Lower leg skin (tissue), 4 donors: ENCODE data around the gene FKBP1A. TPM values are rescaled to one million over a fixed set of nuclear protein-coding genes. Genes with fewer than 3 reads are reported as not detected.

Source experiments
- DNase-seq, 2 donors: peaks; one replicate each; pipeline ENCODE4 v3.0.0-alpha.2; 2019; ENCODE audit warnings: low spot score in 2 of 2
- H3K4me3 ChIP-seq: fragments of 200-600 bp; sonication (generic); 2 replicates; pipeline ENCODE4 v1.5.1; 2017; ENCODE audit warnings: mild to moderate bottlenecking, low read depth; ENCODE audit not compliant: poor library complexity, severe bottlenecking
- POLR2A ChIP-seq, 2 donors: fragments of 450-650 bp; IDR thresholded peaks; one replicate each; pipeline ENCODE4 v1.6.1; 2016 to 2017; ENCODE audit warnings: antibody characterized with exemption in 2 of 2, mild to moderate bottlenecking in 1 of 2, moderate library complexity in 1 of 2
- WGBS, 2 donors: methylation state at CpG; one replicate each; pipeline ENCODE4 v1.1.5; 2018; 5-methylcytosine and 5-hydroxymethylcytosine counted together
- intact Hi-C: fragments of 100-400 bp; cut with DNase I; formaldehyde crosslinking; loops from one replicate; pipeline ENCODE4 v1.15.0; 2023; ENCODE audit warnings: low total_unique reads
- total RNA-seq, 4 donors: library from RNA; depleted of rRNA; stranded (reverse); fragments of >200 nt; gene quantifications; one replicate each; pipeline ENCODE4 v1.1.0, GENCODE V29; 2016
- TF ChIP-seq, protein P1 (sequence below), 3 donors: fragments of 450-650 bp; IDR thresholded peaks; one replicate each; pipeline ENCODE4 v1.5.1; 2016; ENCODE audit warnings: antibody characterized with exemption in 3 of 3, mild to moderate bottlenecking in 3 of 3, moderate library complexity in 2 of 3

Gene FKBP1A
- total RNA-seq, 4 donors from 2014 or later, result 72.6 to 133 (median 87.5) TPM

DNA sequence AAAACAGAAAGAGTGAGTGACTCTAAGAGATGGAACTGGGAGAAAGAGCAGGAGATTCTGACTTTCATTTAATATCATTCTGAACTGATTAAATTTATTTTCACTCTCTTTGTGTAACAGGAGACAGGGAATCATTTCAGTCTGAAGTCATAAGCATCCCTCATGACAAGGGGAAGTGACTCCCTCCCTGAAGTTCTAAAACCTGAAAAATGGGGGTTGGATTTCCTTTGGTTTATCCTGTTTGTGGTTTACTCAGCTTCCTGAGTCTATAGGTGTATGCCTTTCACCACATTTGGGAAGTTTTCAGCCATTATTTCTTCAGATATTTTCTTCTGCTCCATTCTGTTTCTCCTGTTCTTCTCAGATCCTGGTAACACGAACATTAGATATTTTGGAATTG is 3.4 kb upstream of the FKBP1A start:
- WGBS, 2 donors, result 62 to 66% methylated on average over 1 of the region's 1 CpG
- no peak overlapping the region for H3K4me3 ChIP-seq
- intact Hi-C loops, result loop anchor here (10.0 kb wide), 1 partner anchor 61 kb away; no protein-coding TSS in a partner anchor
- no peak for DNase-seq
- TF ChIP-seq, protein P1, sequence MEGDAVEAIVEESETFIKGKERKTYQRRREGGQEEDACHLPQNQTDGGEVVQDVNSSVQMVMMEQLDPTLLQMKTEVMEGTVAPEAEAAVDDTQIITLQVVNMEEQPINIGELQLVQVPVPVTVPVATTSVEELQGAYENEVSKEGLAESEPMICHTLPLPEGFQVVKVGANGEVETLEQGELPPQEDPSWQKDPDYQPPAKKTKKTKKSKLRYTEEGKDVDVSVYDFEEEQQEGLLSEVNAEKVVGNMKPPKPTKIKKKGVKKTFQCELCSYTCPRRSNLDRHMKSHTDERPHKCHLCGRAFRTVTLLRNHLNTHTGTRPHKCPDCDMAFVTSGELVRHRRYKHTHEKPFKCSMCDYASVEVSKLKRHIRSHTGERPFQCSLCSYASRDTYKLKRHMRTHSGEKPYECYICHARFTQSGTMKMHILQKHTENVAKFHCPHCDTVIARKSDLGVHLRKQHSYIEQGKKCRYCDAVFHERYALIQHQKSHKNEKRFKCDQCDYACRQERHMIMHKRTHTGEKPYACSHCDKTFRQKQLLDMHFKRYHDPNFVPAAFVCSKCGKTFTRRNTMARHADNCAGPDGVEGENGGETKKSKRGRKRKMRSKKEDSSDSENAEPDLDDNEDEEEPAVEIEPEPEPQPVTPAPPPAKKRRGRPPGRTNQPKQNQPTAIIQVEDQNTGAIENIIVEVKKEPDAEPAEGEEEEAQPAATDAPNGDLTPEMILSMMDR (IDR thresholded peaks at IDR 0.05), result no peak
- TF ChIP-seq POLR2A (IDR thresholded peaks at IDR 0.05), result no peak

DNA sequence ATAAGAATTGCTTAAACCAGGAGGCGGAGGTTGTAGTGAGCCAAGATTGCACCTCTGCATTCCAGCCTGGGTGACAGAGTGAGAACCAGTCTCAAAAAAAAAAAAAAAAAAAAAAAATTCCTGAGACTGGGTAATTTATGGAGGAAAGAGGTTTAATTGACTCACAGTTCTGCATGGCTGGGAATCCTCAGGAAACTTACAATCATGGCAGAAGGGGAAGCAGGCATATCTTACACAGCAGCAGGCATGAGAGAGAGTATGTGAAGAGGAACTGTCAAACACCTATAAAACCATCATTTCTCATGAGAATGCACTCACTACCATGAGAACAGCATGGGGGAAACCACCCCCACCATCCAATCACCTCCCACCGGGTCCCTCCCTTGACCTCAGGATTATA is 1.8 kb upstream of the FKBP1A start:
- peak in 1 of 2 donors; percentile 20 for DNase-seq
- TF ChIP-seq POLR2A (IDR thresholded peaks at IDR 0.05), result no peak
- TF ChIP-seq, protein P1 (IDR thresholded peaks at IDR 0.05), result no peak
- H3K4me3 ChIP-seq, result no peak overlapping the region
- intact Hi-C loops, result loop anchor here (10.0 kb wide), 1 partner anchor 60 kb away; no protein-coding TSS in a partner anchor
- 61 to 67% methylated on average over 2 of the region's 2 CpGs for WGBS, 2 donors

DNA sequence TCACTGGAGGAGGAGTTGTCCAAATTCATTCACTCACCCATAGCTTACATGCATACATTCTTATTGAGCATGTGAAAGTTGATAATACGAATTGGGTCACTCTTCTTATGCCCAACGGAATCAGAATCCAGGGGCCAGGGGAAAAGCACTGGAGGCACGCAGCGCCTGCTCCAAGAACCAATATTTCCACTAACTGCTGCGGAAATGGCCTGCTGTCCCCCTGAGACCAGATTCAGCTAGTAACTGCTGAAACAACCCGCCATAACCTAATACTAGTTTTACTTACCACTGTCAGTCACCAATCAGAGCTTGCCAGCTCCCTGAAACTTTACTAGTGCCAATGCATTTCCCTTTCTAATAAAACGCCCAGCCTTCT is 641 bp upstream of the FKBP1A start:
- peak in 1 of 2 donors; percentile 73 for DNase-seq
- intact Hi-C loops, result loop anchor here (10.0 kb wide), 1 partner anchor 59 kb away; no protein-coding TSS in a partner anchor
- peak overlapping the region; percentile 98 for H3K4me3 ChIP-seq
- TF ChIP-seq, protein P1 (IDR thresholded peaks at IDR 0.05), result no peak
- TF ChIP-seq POLR2A (IDR thresholded peaks at IDR 0.05), result no peak
- 64 to 66% methylated on average over 7 of the region's 7 CpGs for WGBS, 2 donors

DNA sequence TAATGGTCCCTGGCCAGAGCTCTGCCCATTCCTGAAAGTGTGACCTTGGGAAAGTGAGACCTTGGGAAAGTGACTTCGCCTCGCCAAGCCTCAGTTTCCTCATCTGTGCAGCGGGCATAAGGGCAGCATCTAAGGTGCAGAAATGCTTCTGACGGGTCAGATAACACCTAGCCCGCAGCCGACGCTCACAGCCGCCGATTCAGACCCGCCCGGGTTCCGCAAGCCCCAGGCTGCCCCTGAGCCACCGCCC is 486 bp downstream of the FKBP1A start:
- intact Hi-C loops, result loop anchor here (10.0 kb wide), 1 partner anchor 58 kb away; no protein-coding TSS in a partner anchor
- H3K4me3 ChIP-seq, result peak overlapping the region; percentile 98
- DNase-seq, result no peak
- TF ChIP-seq POLR2A (IDR thresholded peaks at IDR 0.05), result no peak
- TF ChIP-seq, protein P1 (IDR thresholded peaks at IDR 0.05), result no peak
- WGBS, 2 donors, result 1 to 3% methylated on average over 5 to 11 of the region's 13 CpGs

DNA sequence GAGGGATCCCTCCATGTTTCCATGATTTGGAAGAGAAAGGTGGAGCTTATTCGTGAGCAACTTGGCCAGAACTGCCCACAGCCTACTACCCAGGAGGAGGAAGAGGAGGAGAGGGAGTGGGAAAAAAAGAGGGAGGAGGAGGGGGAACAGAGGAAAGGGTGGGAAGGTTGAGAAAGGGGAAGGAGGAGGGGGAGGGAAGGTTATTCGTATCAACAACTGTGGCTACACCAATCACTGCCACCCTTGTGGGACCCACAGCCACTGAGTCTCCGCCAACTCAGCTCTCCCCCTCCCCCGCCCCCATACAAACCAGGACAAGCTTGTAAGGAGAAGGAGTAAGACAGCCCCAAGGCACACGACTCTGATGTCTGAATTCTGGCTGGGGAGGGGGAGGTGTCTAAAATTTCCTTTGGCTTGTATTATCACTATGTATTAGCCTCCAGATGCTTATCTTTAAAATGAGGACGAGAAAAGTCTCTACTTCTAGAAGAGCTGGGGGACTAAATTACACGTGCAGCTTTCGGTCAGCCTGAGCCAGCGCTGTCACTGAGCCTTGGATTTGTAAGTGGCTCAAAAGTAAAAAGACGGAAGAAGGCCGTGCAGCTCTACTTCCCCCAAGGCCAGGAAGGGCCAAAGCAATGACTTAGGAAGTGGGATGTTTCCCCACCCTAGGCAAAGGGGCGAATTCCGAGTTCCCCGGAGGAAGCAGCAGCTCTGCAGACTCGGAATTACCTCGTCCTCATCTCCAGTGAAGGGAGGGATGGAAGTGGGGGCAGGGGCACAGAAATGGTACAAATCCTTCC is 1.0 kb downstream of the FKBP1A start:
- DNase-seq, result peak in 1 of 2 donors; percentile 83
- TF ChIP-seq, protein P1 (IDR thresholded peaks at IDR 0.05), result no peak
- no peak for TF ChIP-seq POLR2A (IDR thresholded peaks at IDR 0.05)
- peak overlapping the region; percentile 98 for H3K4me3 ChIP-seq
- WGBS, 2 donors, result 4 to 5% methylated on average over 16 of the region's 16 CpGs
- intact Hi-C loops, result loop anchor here (10.0 kb wide), 1 partner anchor 57 kb away; no protein-coding TSS in a partner anchor
